IPS-18a (cell line): ENCODE results near the gene PTPRK.

Experiments
- H3K27ac ChIP-seq: one replicate; pipeline ENCODE4 v1.5.1; 2013; ENCODE audit warnings: low read length
- H3K27me3 ChIP-seq: one replicate; pipeline ENCODE4 v1.6.1; 2013; ENCODE audit warnings: mild to moderate bottlenecking, low read length; ENCODE audit not compliant: control insufficient read depth, insufficient read depth
- H3K36me3 ChIP-seq: one replicate; pipeline ENCODE4 v1.6.1; 2013; ENCODE audit warnings: low read depth, low read length; ENCODE audit not compliant: control insufficient read depth
- H3K4me1 ChIP-seq: one replicate; pipeline ENCODE4 v1.6.1; 2013; ENCODE audit warnings: low read depth, low read length; ENCODE audit not compliant: control insufficient read depth
- H3K4me3 ChIP-seq: one replicate; pipeline ENCODE4 v1.5.1; 2013; ENCODE audit warnings: low read length
- H3K9ac ChIP-seq: one replicate; pipeline ENCODE4 v1.6.1; 2013; ENCODE audit warnings: mild to moderate bottlenecking, low read length, moderate library complexity
- H3K9me3 ChIP-seq: one replicate; pipeline ENCODE4 v1.6.1; 2013; ENCODE audit warnings: low read depth, low read length; ENCODE audit not compliant: control insufficient read depth

The PTPRK gene

DNA sequence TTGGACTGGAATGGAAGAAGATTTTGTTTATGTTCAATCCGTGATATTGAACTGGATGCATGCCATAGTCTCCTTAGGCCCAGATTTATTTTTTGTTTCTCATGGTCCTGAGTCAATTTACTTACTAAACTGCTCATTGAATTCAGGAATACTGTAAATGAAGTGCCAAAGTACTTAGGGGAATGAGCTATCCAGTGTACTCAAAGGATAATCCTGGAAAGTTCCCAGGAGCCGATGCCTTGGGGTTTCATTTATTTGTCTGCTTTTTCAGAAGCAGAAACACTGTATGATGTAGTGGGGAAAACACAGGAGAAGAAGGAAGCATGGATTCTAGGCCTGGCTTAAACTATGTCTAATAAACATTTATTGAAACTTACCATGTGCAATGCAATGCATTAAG, 563.4 kb downstream of the PTPRK start:
- Histone ChIP-seq H3K9me3 (no peaks in the 10 kb centered on the region), H3K4me1 (no peaks in the 10 kb centered on the region), H3K36me3 (no peaks in the 10 kb centered on the region), H3K27me3 (no peaks in the 10 kb centered on the region), H3K27ac (no peak overlapping the region), H3K4me3 (no peak overlapping the region), H3K9ac (no peak overlapping the region)

DNA sequence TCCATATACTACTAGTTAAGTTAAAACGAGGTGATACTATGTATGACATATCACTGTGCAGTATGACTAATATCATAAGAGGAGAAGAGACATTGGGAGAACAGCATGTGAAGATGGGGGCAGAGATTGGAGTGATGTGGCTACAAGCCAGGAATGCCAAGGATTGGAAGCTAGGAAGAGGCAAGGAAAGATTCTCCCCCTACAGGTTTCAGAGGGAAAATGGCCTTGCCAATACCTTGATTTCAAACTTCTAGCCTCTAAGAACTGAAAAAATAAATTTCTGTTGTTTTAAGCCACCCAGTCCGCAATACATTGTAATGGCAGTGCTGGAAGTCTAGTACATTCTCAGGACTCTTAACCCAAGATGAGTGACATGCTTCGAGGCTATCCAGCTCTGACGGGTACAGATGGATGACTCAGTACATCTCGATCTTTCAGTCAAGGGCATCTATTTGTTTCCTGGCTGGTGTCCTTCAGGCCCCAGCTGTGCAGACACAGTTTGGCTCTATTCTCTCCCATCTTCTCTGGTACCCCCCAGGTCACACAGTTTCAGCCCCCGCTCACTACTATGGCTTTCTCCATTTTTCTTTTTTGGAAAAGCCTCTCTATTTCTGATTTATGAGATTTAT, 564.0 kb downstream of the PTPRK start:
- Histone ChIP-seq H3K36me3 (no peaks in the 10 kb centered on the region), H3K9ac (no peak overlapping the region), H3K4me3 (no peak overlapping the region), H3K27me3 (no peaks in the 10 kb centered on the region), H3K9me3 (no peaks in the 10 kb centered on the region), H3K27ac (no peak overlapping the region), H3K4me1 (no peaks in the 10 kb centered on the region)

DNA sequence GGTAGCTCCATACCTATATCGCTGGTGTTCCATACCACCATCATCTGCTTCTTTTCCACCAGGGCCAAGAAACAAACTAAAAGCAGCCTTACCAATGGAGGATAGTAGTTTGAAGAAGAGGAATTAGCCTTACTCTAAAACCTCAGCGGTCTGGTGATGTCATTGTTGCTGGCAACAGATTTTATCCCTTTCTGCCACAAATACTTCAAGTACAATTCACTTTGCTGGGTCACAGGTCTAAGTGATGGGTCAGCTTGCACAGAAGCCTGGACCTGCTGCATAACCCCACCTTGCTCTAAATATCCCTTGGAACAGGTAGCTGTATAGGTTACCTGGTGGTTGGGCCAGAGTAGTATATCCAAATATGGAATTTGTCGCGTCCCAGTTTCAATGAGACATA, 566.3 kb downstream of the PTPRK start:
- H3K4me3 ChIP-seq = no peak overlapping the region
- H3K27me3 ChIP-seq = no peaks in the 10 kb centered on the region
- H3K4me1 ChIP-seq = no peaks in the 10 kb centered on the region
- no peaks in the 10 kb centered on the region for H3K36me3 ChIP-seq
- H3K9ac ChIP-seq = no peak overlapping the region
- H3K27ac ChIP-seq = no peak overlapping the region
- H3K9me3 ChIP-seq = no peaks in the 10 kb centered on the region

DNA sequence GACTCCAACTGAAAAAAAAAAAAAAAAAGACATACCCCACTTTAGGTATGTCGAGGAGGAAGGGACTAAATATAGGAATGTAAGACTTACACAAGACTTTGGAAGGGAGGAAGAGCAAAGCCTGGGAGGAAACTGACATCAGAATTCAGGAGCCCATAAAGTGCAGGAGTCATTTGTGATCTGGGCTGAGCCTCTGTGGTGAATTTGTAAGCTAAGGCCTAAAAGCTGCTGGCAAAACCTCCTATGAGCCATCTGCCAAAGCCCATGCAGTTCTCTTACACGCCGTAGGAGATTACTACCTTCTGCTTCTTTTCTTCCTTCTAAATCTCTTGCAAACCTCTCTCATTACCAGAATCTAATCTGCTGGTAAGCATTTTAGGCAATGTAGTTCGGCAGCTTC, 567.6 kb downstream of the PTPRK start:
- H3K27ac ChIP-seq = no peak overlapping the region
- H3K4me1 ChIP-seq = no peaks in the 10 kb centered on the region
- H3K9ac ChIP-seq = no peak overlapping the region
- no peaks in the 10 kb centered on the region for H3K36me3 ChIP-seq
- no peaks in the 10 kb centered on the region for H3K9me3 ChIP-seq
- H3K4me3 ChIP-seq = no peak overlapping the region
- H3K27me3 ChIP-seq = no peaks in the 10 kb centered on the region

DNA sequence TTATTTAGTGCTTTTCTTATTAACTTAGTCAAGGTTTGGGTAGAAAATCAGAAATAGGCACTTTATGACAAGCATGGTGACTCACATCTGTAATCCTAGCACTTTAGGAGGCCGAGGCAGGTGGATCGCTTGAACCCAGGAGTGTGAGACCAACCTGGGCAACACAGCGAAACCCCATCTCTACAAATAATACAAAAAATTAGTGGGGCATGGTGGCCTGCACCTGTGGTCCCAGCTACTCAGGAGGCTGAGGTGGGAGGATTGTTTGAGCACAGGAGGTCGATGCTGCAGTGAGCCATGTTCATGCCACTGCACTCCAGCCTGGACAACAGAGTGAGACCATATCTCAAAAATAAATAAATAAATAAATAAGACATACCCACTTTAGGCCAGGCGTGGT, 568.2 kb downstream of the PTPRK start:
- no peaks in the 10 kb centered on the region for H3K4me1 ChIP-seq
- H3K27ac ChIP-seq = no peak overlapping the region
- no peak overlapping the region for H3K4me3 ChIP-seq
- no peak overlapping the region for H3K9ac ChIP-seq
- H3K9me3 ChIP-seq = no peaks in the 10 kb centered on the region
- H3K36me3 ChIP-seq = no peaks in the 10 kb centered on the region
- H3K27me3 ChIP-seq = no peaks in the 10 kb centered on the region

DNA sequence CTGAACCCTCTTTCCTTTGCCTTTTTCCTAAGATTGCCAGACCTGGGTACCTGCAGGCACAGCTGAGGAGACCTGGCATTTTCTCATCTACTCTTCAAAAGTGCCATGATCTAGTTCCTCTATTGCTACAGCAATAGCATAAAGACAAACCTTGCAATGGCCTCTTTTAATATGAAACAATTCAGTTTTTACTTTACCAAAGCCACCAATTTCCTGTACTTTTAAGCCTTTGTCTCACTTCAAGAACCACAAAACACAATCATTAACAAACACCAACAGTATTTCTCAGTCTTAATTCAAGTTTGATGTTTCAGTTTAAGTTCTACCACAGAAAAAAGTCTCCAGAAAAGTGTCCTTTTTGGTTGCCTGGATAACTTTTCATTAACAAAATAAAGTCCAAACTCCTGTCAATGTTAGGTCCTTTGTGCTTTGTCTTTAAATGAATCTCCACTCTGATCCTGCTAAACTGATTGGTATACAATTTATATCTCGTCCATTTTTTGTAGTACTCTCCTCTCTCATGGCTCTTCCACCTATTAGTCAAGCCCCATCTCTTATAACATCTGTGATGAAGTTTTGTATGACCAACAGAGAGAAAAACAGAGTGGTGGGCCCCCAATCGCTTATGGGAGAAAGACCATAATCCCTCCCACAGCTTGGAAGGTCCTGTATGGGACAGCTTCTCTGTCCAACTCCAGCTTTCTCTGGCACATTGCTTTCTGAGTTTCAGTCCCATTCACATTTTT, 569.1 kb downstream of the PTPRK start:
- Histone ChIP-seq H3K4me3 (no peak overlapping the region), H3K9me3 (no peaks in the 10 kb centered on the region), H3K36me3 (no peaks in the 10 kb centered on the region), H3K27me3 (no peaks in the 10 kb centered on the region), H3K9ac (no peak overlapping the region), H3K27ac (no peak overlapping the region), H3K4me1 (no peaks in the 10 kb centered on the region)

DNA sequence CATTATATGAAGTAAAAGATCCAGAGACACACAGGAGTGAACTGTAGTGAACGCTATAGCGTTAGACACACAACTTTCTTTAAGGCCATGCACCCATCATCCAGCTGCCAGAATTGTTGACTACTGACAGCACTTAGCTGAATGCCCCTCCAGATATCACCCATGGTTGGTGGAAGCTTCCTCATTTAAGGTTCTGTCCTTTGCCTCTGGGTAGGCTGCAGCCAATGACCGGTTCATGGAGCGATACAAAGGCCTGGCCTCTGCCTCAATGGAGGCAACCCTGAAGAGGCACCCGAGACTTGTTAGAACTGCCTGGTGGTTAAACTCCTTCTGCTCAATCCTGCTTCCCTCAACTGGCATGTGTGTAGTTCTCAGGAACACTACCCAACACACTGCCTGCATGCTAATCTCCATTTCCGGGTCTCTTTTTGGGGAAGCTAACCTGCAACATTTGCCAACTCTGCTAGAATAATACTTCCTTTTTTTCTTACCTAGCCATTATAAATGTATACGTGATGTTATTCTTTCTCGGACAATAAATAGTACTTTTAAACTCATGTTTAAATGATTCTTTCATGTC, 569.7 kb downstream of the PTPRK start:
- Histone ChIP-seq H3K36me3 (no peaks in the 10 kb centered on the region), H3K9ac (no peak overlapping the region), H3K9me3 (no peaks in the 10 kb centered on the region), H3K4me1 (no peaks in the 10 kb centered on the region), H3K27me3 (no peaks in the 10 kb centered on the region), H3K4me3 (no peak overlapping the region), H3K27ac (no peak overlapping the region)

DNA sequence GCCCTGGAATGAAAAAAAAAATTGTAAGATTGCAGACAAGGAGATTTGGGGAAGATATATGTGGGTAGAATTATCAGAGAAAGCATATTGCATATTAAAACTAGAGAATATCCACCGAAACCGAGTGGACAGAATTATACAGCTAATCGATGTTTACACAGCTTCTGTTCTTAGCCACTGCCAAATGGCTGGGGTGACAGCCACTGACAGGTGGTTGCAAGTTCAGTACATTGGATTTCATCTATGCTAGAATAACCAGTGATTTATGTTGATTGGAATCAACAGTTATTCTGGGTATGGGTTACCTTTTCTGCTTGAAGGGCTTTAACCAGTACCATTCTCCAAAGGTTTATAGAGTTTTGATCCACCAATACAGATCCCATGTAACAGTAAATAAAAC, 571.1 kb downstream of the PTPRK start:
- H3K36me3 ChIP-seq = no peaks in the 10 kb centered on the region
- H3K9ac ChIP-seq = no peak overlapping the region
- H3K27me3 ChIP-seq = no peaks in the 10 kb centered on the region
- H3K4me3 ChIP-seq = no peak overlapping the region
- H3K9me3 ChIP-seq = no peaks in the 10 kb centered on the region
- no peaks in the 10 kb centered on the region for H3K4me1 ChIP-seq
- H3K27ac ChIP-seq = no peak overlapping the region

DNA sequence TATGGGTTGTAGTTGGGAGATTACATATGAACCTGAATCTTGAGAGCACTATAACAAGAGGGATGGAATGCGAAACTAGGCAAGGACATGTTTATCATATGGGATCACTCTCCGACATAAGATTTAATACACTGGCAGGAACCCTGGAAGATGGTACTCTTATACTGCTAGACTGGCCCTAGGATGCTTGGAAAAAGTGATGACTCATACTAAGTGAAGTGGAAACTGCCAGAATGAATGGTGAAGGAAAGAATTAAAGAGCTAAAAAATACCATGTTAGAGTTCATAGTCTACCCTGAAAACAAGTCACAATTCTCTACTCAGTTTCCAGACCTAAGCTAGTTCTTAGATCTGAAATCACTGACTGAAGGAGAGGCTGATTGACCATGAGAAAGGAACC, 574.0 kb downstream of the PTPRK start:
- no peaks in the 10 kb centered on the region for H3K27me3 ChIP-seq
- no peak overlapping the region for H3K4me3 ChIP-seq
- no peak overlapping the region for H3K27ac ChIP-seq
- H3K9me3 ChIP-seq = no peaks in the 10 kb centered on the region
- H3K4me1 ChIP-seq = no peaks in the 10 kb centered on the region
- H3K9ac ChIP-seq = no peak overlapping the region
- H3K36me3 ChIP-seq = no peaks in the 10 kb centered on the region

DNA sequence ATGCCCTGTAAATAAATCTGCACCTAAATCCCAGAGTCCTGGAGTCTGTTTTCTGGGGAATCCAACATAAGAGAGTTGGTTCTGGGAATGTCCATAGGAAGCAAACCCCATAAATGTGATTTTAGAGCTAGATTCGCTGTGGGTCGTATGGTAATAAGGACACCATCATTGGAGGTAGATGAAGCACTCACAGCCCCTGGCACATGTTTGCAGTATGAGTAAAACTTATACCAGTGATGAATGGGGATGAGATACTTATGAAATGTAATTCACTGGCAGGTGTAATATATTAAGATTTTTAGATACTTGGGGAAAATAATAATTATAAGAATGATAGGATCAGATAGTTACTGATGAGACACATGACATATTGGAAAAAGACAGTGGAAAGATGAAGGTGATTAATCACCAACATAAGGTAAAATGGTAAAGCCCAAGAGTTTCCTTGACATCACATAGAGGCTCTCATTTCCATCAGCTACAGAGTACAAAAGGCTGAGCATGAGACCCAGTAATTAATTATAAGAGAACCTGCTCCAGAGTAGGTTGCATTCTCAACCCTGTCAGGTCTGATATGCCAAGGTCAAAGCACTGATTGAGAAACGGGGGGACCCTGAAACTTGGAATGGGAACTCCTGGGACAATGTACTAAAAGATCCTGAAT, 574.8 kb downstream of the PTPRK start:
- Histone ChIP-seq H3K36me3 (no peaks in the 10 kb centered on the region), H3K4me3 (no peak overlapping the region), H3K27me3 (no peaks in the 10 kb centered on the region), H3K9ac (no peak overlapping the region), H3K9me3 (no peaks in the 10 kb centered on the region), H3K27ac (no peak overlapping the region), H3K4me1 (no peaks in the 10 kb centered on the region)

DNA sequence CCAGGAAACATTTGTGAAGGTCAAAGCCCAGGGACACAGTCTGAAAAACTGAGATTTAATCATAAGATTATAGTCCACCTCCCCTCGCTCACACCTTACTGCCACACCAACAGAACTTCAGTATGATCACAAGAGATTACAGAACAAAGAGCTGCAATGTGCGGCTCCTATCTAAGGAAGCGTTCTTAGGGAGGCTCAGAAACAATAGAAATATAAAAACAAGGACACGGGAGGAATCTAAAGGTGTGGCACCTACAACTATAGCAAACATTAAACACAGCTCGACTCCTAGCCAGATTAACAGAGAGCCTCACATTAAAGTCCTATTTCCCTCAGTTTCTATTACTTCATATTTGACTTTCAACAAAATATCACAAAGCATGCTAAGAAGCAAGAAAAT, 579.2 kb downstream of the PTPRK start:
- no peaks in the 10 kb centered on the region for H3K27me3 ChIP-seq
- H3K4me3 ChIP-seq = no peak overlapping the region
- no peak overlapping the region for H3K27ac ChIP-seq
- H3K9me3 ChIP-seq = no peaks in the 10 kb centered on the region
- H3K36me3 ChIP-seq = no peaks in the 10 kb centered on the region
- no peaks in the 10 kb centered on the region for H3K4me1 ChIP-seq
- H3K9ac ChIP-seq = no peak overlapping the region
